Stimulated activated CD8-positive, alpha-beta memory T cell treated with anti-CD3 and anti-CD28 coated beads, Interleukin-15, amount 100 ng/mL, for 24 hours (primary cell): Measurements from ENCODE around the gene ZMIZ1.

Experiments
- DNase-seq: peaks from one replicate; pipeline ENCODE4 v3.0.0-alpha.2; 2020; ENCODE audit warnings: low read depth

The ZMIZ1 gene

DNA sequence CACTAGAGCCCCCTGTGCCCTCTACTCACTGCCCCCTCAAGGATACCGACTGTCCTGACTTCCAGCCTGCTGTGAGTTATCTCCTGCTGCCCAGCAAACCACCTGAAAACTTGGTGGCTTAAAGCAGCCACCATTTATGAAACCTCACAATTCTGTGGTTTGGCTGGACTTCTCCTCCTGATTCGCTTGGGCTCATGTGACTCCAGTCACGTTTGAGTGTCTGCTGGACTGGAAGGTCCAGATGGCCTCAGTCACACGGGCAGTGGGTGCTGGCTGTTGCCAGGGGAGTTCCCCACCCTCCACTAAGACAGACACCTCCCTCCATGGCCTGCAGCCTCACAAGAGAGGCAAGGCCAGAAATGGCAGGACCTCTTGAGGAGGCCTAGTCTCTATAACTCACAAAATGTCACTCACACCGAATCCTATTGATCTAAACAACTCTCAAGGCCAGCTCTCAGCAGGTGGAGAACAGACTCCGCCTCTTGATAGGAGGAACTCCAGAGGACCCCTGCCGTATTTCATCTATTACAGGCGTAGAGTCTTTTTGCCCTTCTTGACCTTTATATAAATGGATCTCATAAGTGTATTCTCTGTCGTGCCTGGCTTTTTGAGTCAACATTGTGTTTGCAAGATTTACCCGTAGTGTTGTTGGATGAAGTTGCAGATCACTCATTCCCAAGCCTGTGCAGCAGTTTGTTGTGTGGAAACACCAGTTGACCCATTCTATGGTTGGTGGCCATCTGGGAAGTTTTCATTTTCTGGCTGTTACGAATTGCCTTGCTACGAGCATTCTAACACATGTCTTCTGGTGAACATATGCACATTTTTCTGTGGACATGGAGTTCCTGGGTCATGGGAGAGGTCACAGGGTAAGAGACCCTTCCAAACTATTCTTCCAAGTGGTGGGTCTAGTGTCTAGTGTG, 48.3 kb downstream of the ZMIZ1 start:
- no peak for DNase-seq

GRCh38 chr10:79118286-79119202, 49.8 kb downstream of the ZMIZ1 start:
- DNase-seq: no peak

DNA sequence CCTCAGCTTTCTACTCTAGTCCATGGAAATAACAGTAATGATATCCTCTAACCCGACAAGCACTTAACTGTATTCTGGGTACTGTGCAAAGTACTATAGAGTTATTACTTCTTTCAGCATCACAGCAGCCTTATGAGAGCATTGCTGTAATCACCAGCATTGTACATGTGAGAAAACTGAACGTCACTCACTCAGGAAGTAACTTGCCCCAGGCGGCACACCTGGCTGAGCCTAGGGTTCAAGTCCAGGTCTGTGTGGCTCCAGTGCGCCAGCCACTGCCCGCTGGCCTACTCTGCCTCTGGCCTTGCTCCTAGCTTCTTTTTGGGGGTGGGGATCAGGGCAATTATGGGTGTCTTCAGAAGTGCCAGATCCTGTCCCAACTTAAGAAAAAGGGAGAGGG, 50.5 kb downstream of the ZMIZ1 start:
- DNase-seq: no peak

GRCh38 chr10:79123547-79123963, 54.8 kb downstream of the ZMIZ1 start:
- no peak for DNase-seq

GRCh38 chr10:79124066-79124465, 55.3 kb downstream of the ZMIZ1 start:
- DNase-seq: no peak

DNA sequence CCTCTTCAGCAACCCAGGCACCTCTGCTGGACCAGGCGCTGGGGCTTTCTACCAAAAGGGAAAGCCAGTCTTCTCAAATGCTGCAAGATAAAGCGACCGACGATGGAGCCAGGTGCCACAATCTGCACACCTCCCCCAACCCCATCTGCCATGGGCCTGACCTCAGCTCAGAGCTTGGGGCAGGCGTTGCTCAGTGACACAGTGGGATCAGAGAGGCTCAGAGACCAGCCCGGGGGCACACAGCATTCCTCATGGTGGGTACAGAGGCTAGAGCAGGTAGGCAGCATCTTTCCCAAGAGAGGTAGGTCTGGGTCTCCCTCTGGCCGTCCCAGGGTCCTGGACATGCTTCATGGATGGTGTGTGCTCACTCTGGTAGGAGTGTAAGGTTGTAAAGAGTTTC, 56.3 kb downstream of the ZMIZ1 start:
- DNase-seq: no peak

- no peak for DNase-seq
Observed at GRCh38 chr10:79126351-79127080, 57.8 kb downstream of the ZMIZ1 start.

DNA sequence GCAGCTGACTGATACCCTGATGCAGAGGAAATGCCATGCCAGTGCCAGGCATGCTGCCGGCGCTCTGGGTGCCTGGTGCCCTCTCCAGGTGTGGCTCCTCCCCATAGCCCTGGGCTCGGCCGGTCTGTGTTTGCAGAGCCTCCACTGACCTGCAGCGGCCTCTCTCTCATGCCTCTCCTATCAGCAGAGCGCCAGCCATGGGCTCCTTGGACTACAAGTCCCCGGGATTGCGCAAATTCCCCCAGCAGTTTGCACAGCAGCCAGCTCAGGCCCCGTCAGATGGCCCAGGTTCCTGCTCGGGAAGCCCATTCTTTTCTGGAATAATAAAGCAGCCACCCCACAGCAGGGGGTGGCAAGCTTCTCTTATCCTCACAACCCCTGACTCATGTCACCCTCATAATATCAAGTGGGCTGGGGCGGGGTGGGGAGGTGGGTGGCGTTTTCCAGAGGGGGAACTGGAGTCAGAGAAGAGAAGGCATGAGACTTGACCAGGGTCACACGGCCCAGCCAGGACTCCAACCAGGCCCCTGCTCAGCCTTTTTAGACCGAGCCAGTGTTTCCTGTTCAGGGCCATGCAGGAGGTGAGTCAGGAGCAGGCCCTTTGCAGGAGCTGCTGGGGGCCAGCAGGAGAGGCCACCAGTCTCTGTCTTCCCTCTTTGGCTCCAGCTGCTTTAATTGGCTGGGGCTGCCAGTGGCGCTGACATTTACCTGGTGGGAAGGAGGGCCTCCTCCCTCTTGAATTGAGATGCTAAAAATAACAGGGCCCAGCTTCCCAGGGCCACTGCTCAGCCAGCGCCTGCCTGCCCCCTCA, 58.6 kb downstream of the ZMIZ1 start:
- DNase-seq: no peak

DNA sequence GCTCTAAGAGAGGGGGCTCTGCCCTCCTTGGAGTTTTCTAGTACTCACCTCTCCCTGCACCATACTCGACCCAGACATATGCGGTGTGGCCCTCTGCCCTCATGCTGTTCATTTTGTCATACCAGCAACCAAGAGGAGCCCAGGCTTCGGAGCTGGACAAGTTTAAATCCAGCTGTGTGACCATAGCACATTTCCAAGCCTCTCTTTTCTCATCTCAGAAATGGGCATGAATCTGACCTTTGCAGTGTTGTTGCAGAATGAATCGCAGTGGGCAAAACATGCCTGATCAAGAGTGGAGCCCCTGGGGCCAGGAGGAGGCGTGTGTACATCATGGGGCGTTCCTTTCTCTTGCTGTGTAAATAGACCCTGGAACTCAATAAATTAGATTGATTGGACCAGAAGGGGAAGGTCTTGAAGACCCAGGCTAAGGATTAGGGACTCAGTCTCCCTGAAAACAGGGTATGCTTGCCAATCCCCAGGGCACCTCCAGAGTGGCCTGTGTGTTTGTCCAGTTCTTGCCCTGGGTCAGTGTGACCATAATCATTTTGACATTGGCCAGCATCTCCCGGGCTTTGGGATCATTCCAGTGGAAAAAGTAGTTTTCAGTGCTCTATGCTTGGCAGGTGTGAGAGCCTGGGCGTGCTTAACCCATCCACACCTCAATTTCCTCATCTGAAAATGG, 59.6 kb downstream of the ZMIZ1 start:
- DNase-seq: no peak

GRCh38 chr10:79128923-79129305, 60.1 kb downstream of the ZMIZ1 start:
- no peak for DNase-seq

GRCh38 chr10:79129361-79129997, 60.7 kb downstream of the ZMIZ1 start:
- DNase-seq: no peak

- DNase-seq: no peak
Observed at GRCh38 chr10:79130255-79130654, 61.5 kb downstream of the ZMIZ1 start.

- DNase-seq: no peak
Observed at GRCh38 chr10:79130846-79131245, 62.1 kb downstream of the ZMIZ1 start.

DNA sequence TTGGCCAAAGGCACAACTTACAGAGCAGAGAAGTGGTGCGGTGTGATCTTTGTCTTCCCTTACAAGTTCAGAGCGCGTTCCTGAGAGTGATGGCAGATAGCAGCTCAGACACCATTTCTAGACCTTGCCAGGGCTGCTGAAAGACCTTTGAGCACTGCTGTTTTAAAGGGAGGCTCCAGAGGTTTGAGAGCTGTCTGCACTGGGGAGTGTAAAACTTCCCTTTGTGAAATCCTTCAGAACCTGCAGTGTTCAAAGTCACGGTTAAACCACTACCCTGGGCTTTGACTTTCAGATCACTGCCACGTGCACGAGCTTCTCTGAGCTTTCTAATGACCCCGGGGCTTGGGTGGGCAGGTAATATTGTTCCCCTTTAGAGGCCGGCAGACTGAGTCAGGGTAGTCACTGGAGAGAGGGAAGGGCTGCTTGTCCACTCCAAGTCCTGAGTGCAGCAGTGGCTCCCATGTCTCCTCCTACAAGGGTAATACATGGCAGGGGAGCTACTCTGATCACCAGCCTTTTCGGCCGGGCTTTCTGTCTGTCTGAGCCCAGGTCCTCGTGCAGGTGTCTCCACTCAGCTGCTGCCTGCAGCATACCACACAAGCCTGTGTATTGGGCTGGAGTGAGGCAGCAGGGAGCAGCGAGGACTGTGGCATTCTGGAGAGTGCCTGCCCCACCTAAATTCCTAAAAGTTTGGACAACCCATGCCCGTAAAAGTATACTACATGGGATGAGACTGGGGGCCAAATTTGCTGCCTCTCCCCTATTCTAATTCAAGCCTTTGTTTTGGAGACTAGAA, 63.3 kb downstream of the ZMIZ1 start:
- no peak for DNase-seq

DNA sequence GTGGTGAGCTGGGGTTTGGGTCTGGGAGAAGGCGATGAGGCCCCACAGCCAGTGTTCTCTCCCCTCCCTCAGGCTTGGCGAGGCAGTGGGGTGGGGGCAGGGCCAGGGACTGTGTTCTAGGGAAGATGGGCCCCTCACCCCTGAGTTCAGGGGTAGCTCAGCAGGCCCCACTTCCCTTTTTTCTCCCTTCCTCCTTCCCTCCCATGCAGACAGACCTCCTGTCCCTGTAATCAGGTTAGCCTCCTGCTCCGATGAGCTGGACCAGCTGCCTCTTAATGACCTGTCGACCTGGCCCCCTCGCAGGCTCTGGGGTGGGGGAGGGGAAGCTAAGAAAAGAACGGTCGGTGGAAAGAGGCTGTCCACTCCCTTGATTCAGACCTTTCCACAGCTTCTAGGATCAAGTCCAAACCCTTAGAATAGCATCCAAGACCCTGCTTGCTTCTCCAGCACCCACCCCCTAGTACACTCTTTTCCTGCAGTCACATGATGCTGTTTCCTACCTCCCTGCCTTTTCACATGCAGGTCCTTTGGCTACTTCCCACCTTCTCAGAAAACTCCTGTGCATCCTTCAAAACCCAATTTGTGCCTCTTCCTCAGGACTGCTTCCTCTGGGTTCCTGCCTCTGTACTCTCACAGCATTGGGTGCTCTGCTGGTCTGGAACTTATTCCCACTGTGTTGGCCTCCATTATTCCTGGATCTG, 64.1 kb downstream of the ZMIZ1 start:
- no peak for DNase-seq

DNA sequence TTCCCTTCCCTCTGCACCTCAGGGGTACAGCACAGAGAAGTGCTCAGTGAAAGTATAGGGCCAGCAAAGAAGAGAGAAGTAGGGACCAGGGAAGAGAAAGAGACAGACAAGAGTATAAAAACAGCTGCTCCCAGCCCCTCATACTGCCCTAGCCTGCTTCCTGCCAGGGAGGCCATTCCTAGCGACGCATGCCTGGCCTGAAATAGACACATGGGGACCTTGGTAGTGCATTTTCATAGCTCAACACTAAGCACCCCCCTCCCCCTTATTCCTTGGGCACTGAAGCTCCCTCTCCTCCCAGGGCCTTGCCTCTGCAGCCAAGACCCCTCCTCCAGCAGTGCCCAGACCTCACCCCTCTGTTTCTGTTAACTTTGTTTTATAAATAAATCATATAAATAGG, 64.7 kb downstream of the ZMIZ1 start:
- DNase-seq: no peak

GRCh38 chr10:79135790-79136189, 67.0 kb downstream of the ZMIZ1 start:
- no peak for DNase-seq

GRCh38 chr10:79136236-79137005, 67.7 kb downstream of the ZMIZ1 start:
- no peak for DNase-seq
